ENCODE results near the gene CDC42BPA.

DNA sequence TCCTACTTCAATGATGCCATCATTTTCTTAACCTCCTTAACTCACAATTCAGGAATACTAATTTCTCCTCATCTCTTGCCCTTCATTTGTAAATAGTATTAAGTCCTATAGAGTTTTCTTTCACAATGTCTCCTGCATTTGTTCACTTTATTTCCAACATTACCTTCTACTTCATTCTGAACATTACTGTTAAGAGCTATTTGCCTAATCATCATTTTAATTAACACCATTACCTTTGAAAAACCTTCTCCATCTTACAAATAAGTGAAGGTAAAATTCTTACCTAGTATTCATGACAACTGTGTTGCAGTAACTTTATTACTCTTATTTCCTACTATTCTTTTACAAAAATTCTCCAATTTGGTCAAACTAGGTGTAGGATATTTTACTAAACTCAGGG lies 240.5 kb downstream of the CDC42BPA start:
- TF ChIP-seq, protein P1, sequence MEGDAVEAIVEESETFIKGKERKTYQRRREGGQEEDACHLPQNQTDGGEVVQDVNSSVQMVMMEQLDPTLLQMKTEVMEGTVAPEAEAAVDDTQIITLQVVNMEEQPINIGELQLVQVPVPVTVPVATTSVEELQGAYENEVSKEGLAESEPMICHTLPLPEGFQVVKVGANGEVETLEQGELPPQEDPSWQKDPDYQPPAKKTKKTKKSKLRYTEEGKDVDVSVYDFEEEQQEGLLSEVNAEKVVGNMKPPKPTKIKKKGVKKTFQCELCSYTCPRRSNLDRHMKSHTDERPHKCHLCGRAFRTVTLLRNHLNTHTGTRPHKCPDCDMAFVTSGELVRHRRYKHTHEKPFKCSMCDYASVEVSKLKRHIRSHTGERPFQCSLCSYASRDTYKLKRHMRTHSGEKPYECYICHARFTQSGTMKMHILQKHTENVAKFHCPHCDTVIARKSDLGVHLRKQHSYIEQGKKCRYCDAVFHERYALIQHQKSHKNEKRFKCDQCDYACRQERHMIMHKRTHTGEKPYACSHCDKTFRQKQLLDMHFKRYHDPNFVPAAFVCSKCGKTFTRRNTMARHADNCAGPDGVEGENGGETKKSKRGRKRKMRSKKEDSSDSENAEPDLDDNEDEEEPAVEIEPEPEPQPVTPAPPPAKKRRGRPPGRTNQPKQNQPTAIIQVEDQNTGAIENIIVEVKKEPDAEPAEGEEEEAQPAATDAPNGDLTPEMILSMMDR (CRISPR knock-in tag; IDR thresholded peaks at IDR 0.05) = no peak
- no peak for TF ChIP-seq FOXA3 (CRISPR knock-in tag; IDR thresholded peaks at IDR 0.05)
- TF ChIP-seq CCDC6 (CRISPR knock-in tag; IDR thresholded peaks at IDR 0.05) = no peak
- TF ChIP-seq SP1 (IDR thresholded peaks at IDR 0.05) = no peak
- TF ChIP-seq SP1 (CRISPR knock-in tag; IDR thresholded peaks at IDR 0.05) = no peak
- TF ChIP-seq PAF1 (CRISPR knock-in tag; IDR thresholded peaks at IDR 0.05) = no peak
- TF ChIP-seq ZSCAN30 (CRISPR knock-in tag; IDR thresholded peaks at IDR 0.05) = no peak
- no peak for TF ChIP-seq ZNF792 (CRISPR knock-in tag; IDR thresholded peaks at IDR 0.05)
- TF ChIP-seq ZNF790 (CRISPR knock-in tag; IDR thresholded peaks at IDR 0.05; ENCODE audit: borderline replicate concordance) = no peak
- no peak for TF ChIP-seq STAG1 (CRISPR knock-in tag; IDR thresholded peaks at IDR 0.05)
- no peak for TF ChIP-seq POLR2AphosphoS5 (IDR thresholded peaks at IDR 0.05; ENCODE audit: low read depth, low read length)
- TF ChIP-seq NCOA1 (CRISPR knock-in tag; IDR thresholded peaks at IDR 0.05) = no peak
